GM12873 (cell line): ENCODE data around the gene GLRB.

ENCODE experiments used
- CTCF ChIP-seq: IDR thresholded peaks from 2 replicates; pipeline ENCODE4 v1.5.1; 2012; ENCODE audit warnings: low read depth, mild to moderate bottlenecking, moderate library complexity, low read length, control low read depth; ENCODE audit not compliant: insufficient read depth; ENCODE audit errors: missing control alignments

Gene GLRB

DNA sequence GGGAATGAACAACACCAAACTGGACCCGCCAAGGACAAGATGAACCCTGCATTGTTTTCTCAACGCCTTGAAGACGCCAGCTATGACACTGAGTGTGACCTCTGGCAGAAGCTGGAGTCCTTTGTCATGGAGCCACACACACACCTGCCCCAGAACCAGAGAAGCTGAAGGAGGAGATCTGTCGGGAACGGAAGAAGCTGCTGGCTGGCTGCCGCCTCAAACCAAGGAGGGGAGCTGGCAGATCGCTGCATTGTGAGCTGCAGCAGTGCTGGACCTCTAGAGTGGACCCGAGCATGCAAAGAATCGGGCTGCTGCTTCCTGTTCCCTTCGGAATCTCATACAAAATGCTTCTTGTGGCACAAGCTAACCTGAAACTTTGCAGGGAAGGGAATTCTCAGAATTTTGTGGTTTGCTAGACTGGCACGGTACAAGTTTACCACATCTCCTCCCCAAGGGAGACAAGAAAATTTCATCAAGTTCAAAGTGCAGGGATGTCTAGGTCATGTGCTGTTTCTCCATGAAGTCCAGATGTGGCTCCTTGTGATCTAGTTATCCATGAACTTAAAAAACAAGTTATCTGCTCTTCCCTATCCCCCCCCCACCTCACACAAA lies 23.4 kb upstream of the GLRB start:
- no peak for TF ChIP-seq CTCF

GRCh38 chr4:157057218-157057617 lies 18.7 kb upstream of the GLRB start:
- no peak for TF ChIP-seq CTCF

DNA sequence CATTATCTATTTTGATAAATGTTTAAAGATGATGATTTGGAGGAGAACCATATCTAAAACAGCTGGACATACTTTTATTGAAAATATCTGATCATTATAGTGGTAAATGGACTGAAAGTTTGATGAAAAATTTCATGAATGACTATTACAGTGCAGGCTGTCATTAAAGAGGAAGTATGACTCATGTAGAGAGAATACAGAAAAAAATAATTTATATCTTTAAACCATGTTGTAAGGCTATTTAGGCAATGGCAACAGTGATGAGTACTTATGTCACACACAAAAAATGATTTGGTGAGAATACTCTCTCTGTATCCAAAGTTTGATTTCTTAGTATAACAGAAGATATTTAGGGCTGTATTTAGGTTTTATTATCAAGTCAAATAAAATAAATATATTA lies 3.9 kb upstream of the GLRB start:
- no peak for TF ChIP-seq CTCF

DNA sequence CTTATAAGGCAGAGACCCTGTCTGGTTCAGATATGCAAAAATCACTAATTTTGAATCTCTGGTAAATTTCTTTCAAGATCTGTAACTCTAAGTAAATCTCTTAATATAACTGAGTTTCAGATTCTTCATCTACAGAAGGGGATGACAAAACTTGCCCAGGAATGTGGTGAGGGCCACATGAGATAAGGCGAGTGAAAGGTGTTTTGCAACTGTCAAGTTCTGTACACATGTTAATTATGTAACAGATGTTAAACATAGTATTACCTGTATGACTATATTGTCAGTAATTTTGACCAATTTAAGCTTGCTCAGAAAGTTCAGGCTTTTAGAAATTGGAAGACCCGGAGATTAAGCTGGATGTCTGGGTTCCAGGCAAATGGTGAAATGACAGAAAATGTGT lies 549 bp upstream of the GLRB start:
- no peak for TF ChIP-seq CTCF

DNA sequence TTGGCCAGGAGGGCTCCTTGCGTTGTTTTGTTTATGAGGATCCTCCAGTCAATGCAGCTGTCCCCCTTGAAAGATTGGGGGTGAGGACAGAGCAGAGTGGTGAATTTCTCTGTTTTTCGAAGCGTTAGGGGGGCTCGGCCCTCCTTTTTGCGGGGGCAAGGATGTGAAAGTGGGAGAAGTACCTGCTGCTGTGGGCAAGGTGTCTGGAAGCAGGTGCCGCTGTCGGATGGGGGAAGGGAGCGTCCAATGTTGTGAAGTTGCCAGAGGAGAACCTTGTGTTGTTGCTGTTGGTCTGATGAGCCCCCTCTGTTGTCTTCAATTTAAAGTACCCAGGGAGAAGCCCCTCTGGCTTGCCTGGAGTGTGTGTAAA lies 613 bp downstream of the GLRB start:
- TF ChIP-seq CTCF: no peak

- no peak for TF ChIP-seq CTCF
These were observed 3.5 kb downstream of the GLRB start for GRCh38 chr4:157079441-157079840.

- no peak for TF ChIP-seq CTCF
These were observed 4.7 kb downstream of the GLRB start for GRCh38 chr4:157080605-157081004.
